SK-N-SH (cell line): ENCODE measurements around the gene TANC1. TPM values are rescaled to one million over a fixed set of nuclear protein-coding genes. Genes with fewer than 3 reads are reported as not detected.

Experiments
- CTCF ChIA-PET: fragments of 300-600, 350-600 bp; formaldehyde crosslinking; extraction: SDS; loops from one replicate; lab custom pipeline; 2021; lab: Yijun Ruan, JAX
- POLR2A ChIA-PET: fragments of 350-600 bp; sonication (Branson Sonifier 250); formaldehyde crosslinking; extraction: SDS; loops from one replicate; lab custom pipeline; 2020; ENCODE audit warnings: antibody characterized with exemption, inconsistent platforms; lab: Yijun Ruan, JAX
- DNase-seq: peaks from one replicate; pipeline ENCODE4 v3.0.0; 2012
- H2AFZ ChIP-seq: fragments of 200-600 bp; sonication (generic); 2 replicates; pipeline ENCODE4 v1.8.1; 2016; ENCODE audit warnings: antibody characterized with exemption, mild to moderate bottlenecking, low read depth
- H3F3A ChIP-seq: fragments of 200-600 bp; sonication (generic); replicated peaks from 2 replicates; pipeline ENCODE3; 2016; ENCODE audit warnings: antibody characterized with exemption, mild to moderate bottlenecking; ENCODE audit not compliant: insufficient read depth
- H3K27ac ChIP-seq, 2 experiments: fragments of 200-500 bp in 1 of 2; fragments of 200-600 bp in 1 of 2; sonication (Bioruptor generic) in 1 of 2; sonication (generic), shearing (Covaris generic) in 1 of 2; 2 replicates each; pipeline versions ENCODE4 v1.5.1 to v1.6.1; 2014 to 2016; ENCODE audit warnings: low read depth in 2 of 2, inconsistent platforms in 1 of 2, low read length in 1 of 2, mild to moderate bottlenecking in 1 of 2, mixed read lengths in 1 of 2
- H3K27me3 ChIP-seq: fragments of 200-600 bp; sonication (generic), shearing (Covaris generic); 2 replicates; pipeline ENCODE4 v1.6.1; 2016; ENCODE audit warnings: mixed run types; ENCODE audit not compliant: insufficient read depth
- H3K36me3 ChIP-seq, 2 experiments: fragments of 200-500 bp in 1 of 2; fragments of 200-600 bp in 1 of 2; sonication (Bioruptor generic) in 1 of 2; sonication (generic) in 1 of 2; replicated peaks in 1 of 2; 2 replicates each; pipeline versions ENCODE3 to v1.5.1; 2014 to 2016; ENCODE audit warnings: low read length in 1 of 2, mild to moderate bottlenecking in 1 of 2; ENCODE audit not compliant: insufficient read depth in 2 of 2, control insufficient read depth in 1 of 2
- H3K4me1 ChIP-seq, 2 experiments: fragments of 200-500 bp in 1 of 2; fragments of 200-600 bp in 1 of 2; sonication (Bioruptor generic) in 1 of 2; sonication (generic), shearing (Covaris generic) in 1 of 2; 2 replicates each; pipeline versions ENCODE4 v1.5.1 to v1.6.1; 2014 to 2016; ENCODE audit warnings: low read depth in 1 of 2, low read length in 1 of 2, mixed run types in 1 of 2; ENCODE audit not compliant: insufficient read depth in 2 of 2, control insufficient read depth in 1 of 2
- H3K4me2 ChIP-seq: fragments of 200-600 bp; sonication (generic), shearing (Covaris generic); 2 replicates; pipeline ENCODE4 v1.6.1; 2017; ENCODE audit warnings: mixed run types
- H3K4me3 ChIP-seq, 2 experiments: fragments of 200-500 bp in 1 of 2; fragments of 200-600 bp in 1 of 2; sonication (Bioruptor generic) in 1 of 2; sonication (generic), shearing (Covaris generic) in 1 of 2; 2 replicates each; pipeline versions ENCODE4 v1.5.1 to v1.8.1; 2014 to 2016; ENCODE audit warnings: low read depth in 2 of 2, inconsistent platforms in 1 of 2, low read length in 1 of 2, mild to moderate bottlenecking in 1 of 2, mixed read lengths in 1 of 2, moderate library complexity in 1 of 2
- H3K79me2 ChIP-seq: fragments of 200-600 bp; sonication (generic); 2 replicates; pipeline ENCODE4 v1.8.1; 2017; ENCODE audit warnings: mild to moderate bottlenecking; ENCODE audit not compliant: insufficient read depth
- H3K9ac ChIP-seq: fragments of 200-600 bp; sonication (generic); 2 replicates; pipeline ENCODE4 v1.6.1; 2017; ENCODE audit warnings: mixed run types
- H3K9me2 ChIP-seq: fragments of 200-600 bp; sonication (generic); 2 replicates; pipeline ENCODE4 v1.6.1; 2017; ENCODE audit warnings: mixed run types
- H3K9me3 ChIP-seq: fragments of 200-600 bp; sonication (generic); 2 replicates; pipeline ENCODE4 v1.6.1; 2017; ENCODE audit warnings: mixed run types, mild to moderate bottlenecking, moderate library complexity
- H4K20me1 ChIP-seq: fragments of 200-600 bp; sonication (generic); 2 replicates; pipeline ENCODE4 v1.6.1; 2017; ENCODE audit warnings: mild to moderate bottlenecking, mixed run types; ENCODE audit not compliant: insufficient read depth
- CHD2 ChIP-seq: fragments of 150-350 bp; IDR thresholded peaks from 2 replicates; pipeline ENCODE4 v1.6.1; 2018; ENCODE audit warnings: low read length; ENCODE audit not compliant: partially characterized antibody
- ELF1 ChIP-seq: IDR thresholded peaks from 2 replicates; pipeline ENCODE4 v1.4.0; 2012
- EP300 ChIP-seq, 2 experiments: IDR thresholded peaks; 2 replicates each; pipeline versions ENCODE4 v1.4.0 to v1.6.1; 2012; ENCODE audit warnings: borderline replicate concordance in 1 of 2, low read depth in 1 of 2, low read length in 1 of 2
- EZH2phosphoT487 ChIP-seq: fragments of 200-600 bp; sonication (generic); IDR thresholded peaks from 2 replicates; pipeline ENCODE4 v1.6.1; 2017; ENCODE audit warnings: low read depth, mixed run types, mild to moderate bottlenecking, antibody characterized with exemption, moderate library complexity, borderline replicate concordance
- FOSL2 ChIP-seq: IDR thresholded peaks from 2 replicates; pipeline ENCODE4 v1.4.0; 2012; ENCODE audit warnings: low read depth, mild to moderate bottlenecking, moderate library complexity, borderline replicate concordance
- GABPA ChIP-seq: IDR thresholded peaks from 2 replicates; pipeline ENCODE4 v1.4.0; 2012; ENCODE audit warnings: low read depth, mild to moderate bottlenecking
- GATA2 ChIP-seq: sonication (generic); formaldehyde crosslinking; IDR thresholded peaks from 2 replicates; pipeline ENCODE4 v1.5.0; 2020; ENCODE audit warnings: mild to moderate bottlenecking, missing genetic modification reagents
- NFIC ChIP-seq: IDR thresholded peaks from 2 replicates; pipeline ENCODE4 v1.4.0; 2012; ENCODE audit warnings: borderline replicate concordance
- NRF1 ChIP-seq: IDR thresholded peaks from 2 replicates; pipeline ENCODE4 v1.6.1; 2012; ENCODE audit warnings: low read depth, mild to moderate bottlenecking, low read length
- POLR2AphosphoS5 ChIP-seq: IDR thresholded peaks from 2 replicates; pipeline ENCODE4 v1.6.1; 2012; ENCODE audit warnings: low read depth, low read length
- RAD21 ChIP-seq: IDR thresholded peaks from 2 replicates; pipeline ENCODE4 v1.6.1; 2012; ENCODE audit warnings: mild to moderate bottlenecking, low read length
- RCOR1 ChIP-seq: fragments of 150-350 bp; IDR thresholded peaks from 2 replicates; pipeline ENCODE4 v1.6.1; 2017; ENCODE audit warnings: antibody characterized with exemption, low read length
- RXRA ChIP-seq: IDR thresholded peaks from 2 replicates; pipeline ENCODE4 v1.4.0; 2012; ENCODE audit warnings: low read depth, mild to moderate bottlenecking, borderline replicate concordance
- TAF1 ChIP-seq: IDR thresholded peaks from 2 replicates; pipeline ENCODE4 v1.6.1; 2012; ENCODE audit warnings: low read depth, mild to moderate bottlenecking, low read length, moderate library complexity, borderline replicate concordance
- TCF12 ChIP-seq: IDR thresholded peaks from 2 replicates; pipeline ENCODE4 v1.4.0; 2012
- TEAD4 ChIP-seq: IDR thresholded peaks from 2 replicates; pipeline ENCODE4 v1.4.0; 2012; ENCODE audit warnings: mild to moderate bottlenecking, borderline replicate concordance; ENCODE audit not compliant: insufficient read depth
- YY1 ChIP-seq: IDR thresholded peaks from 2 replicates; pipeline ENCODE4 v1.4.0; 2012; ENCODE audit warnings: low read depth, mild to moderate bottlenecking
- WGBS: methylation state at CpG from one replicate; pipeline ENCODE4 v1.1.6; 2017; ENCODE audit warnings: low lambda C conversion rate; 5-methylcytosine and 5-hydroxymethylcytosine counted together
- polyA plus RNA-seq, 3 experiments: library from polyadenylated mRNA; depleted of rRNA; stranded (reverse); fragments of >200 nt; gene quantifications; 2 replicates each; pipeline ENCODE4 v1.2.3, GENCODE V29; 2012
- TF ChIP-seq, protein P1 (sequence below): fragments of 200-600 bp; sonication (generic); IDR thresholded peaks from 2 replicates; pipeline ENCODE4 v1.6.1; 2017; ENCODE audit warnings: antibody characterized with exemption, mild to moderate bottlenecking, moderate library complexity
- TF ChIP-seq, protein P2 (sequence below): IDR thresholded peaks from 2 replicates; pipeline ENCODE4; 2012
- TF ChIP-seq, protein P3 (sequence below): fragments of 150-350 bp; IDR thresholded peaks from 2 replicates; pipeline ENCODE4 v1.6.1; 2016; ENCODE audit warnings: mild to moderate bottlenecking, low read depth, low read length

TANC1 gene
- polyA plus RNA-seq, 1 of the 3 experiments (the other 2 are of a cell fraction), result 19.2 TPM

DNA sequence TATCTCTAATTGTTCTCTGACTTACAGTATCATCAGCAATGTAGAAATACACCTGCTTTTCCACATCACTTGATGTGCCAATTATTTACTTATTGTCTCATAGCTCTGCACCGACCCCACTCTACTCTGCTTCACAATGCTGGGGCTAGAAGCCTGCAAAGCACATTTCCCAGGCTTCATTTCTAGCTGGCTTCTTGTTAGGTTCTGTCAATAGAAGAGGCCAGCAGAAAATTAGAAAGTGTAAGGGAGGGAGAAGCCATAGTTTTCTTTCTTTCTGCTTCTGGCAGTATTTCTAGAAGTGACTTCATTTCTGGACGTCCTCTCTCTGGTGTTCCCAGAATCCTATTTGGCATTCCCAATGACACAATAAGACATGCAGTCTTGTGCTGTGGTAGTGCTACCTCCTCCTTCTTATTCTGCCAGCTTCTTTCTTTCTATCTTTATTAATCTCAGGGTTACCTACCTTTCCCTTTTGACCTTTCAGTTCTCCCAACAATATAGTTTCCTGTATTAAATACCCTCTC is 12.5 kb upstream of the TANC1 start (continued):
- TF ChIP-seq, protein P1, sequence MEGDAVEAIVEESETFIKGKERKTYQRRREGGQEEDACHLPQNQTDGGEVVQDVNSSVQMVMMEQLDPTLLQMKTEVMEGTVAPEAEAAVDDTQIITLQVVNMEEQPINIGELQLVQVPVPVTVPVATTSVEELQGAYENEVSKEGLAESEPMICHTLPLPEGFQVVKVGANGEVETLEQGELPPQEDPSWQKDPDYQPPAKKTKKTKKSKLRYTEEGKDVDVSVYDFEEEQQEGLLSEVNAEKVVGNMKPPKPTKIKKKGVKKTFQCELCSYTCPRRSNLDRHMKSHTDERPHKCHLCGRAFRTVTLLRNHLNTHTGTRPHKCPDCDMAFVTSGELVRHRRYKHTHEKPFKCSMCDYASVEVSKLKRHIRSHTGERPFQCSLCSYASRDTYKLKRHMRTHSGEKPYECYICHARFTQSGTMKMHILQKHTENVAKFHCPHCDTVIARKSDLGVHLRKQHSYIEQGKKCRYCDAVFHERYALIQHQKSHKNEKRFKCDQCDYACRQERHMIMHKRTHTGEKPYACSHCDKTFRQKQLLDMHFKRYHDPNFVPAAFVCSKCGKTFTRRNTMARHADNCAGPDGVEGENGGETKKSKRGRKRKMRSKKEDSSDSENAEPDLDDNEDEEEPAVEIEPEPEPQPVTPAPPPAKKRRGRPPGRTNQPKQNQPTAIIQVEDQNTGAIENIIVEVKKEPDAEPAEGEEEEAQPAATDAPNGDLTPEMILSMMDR, result no peak

DNA sequence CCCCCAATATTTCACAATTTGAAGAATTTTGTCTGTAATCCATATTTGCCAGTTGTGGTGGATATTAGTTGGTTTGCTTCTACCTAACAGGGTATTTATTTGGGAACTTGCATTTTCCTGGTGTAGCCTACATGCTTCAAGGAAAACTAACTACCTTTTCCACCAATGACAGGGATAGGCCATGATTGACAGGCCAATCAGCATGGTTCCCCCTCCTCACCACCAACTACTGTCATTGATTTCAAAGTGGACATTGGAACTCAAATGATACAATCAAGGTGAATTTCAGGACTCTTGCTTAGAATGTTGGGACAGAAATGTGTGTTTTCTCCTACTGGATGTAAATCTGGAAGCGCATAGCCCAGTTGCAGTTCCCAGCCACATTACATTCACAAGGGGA is 10.1 kb upstream of the TANC1 start:
- WGBS, result 92% methylated on average over 1 of the region's 1 CpG
- Histone ChIP-seq H3K79me2 (no peaks in the 10 kb centered on the region), H3K27me3 (no peaks in the 10 kb centered on the region), H3K36me3 (no peaks in the 10 kb centered on the region), H3F3A (peaks cover 8% of the 10 kb centered on the region), H3K27ac (no peak overlapping the region), H3K4me1 (peaks cover 10 to 12% of the 10 kb centered on the region in 2 experiments; a peak in 3 of 4 replicates), H3K4me2 (no peak overlapping the region), H2AFZ (no peak overlapping the region), H3K9me3 (no peaks in the 10 kb centered on the region), H4K20me1 (no peaks in the 10 kb centered on the region), H3K9me2 (no peaks in the 10 kb centered on the region), H3K4me3 (no peak overlapping the region), H3K9ac (no peak overlapping the region)
- CTCF ChIA-PET, result interaction anchor here (1.2 kb wide), 1 partner anchor 92 kb away, joined by 3 read pairs; no protein-coding TSS in a partner anchor
- POLR2A ChIA-PET, result no interaction called here
- no peak for TF ChIP-seq YY1
- TF ChIP-seq RAD21, result no peak
- TF ChIP-seq, protein P2, sequence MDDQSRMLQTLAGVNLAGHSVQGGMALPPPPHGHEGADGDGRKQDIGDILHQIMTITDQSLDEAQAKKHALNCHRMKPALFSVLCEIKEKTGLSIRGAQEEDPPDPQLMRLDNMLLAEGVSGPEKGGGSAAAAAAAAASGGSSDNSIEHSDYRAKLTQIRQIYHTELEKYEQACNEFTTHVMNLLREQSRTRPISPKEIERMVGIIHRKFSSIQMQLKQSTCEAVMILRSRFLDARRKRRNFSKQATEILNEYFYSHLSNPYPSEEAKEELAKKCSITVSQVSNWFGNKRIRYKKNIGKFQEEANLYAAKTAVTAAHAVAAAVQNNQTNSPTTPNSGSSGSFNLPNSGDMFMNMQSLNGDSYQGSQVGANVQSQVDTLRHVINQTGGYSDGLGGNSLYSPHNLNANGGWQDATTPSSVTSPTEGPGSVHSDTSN, result no peak
- TF ChIP-seq, protein P3, sequence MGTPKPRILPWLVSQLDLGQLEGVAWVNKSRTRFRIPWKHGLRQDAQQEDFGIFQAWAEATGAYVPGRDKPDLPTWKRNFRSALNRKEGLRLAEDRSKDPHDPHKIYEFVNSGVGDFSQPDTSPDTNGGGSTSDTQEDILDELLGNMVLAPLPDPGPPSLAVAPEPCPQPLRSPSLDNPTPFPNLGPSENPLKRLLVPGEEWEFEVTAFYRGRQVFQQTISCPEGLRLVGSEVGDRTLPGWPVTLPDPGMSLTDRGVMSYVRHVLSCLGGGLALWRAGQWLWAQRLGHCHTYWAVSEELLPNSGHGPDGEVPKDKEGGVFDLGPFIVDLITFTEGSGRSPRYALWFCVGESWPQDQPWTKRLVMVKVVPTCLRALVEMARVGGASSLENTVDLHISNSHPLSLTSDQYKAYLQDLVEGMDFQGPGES, result no peak
- TF ChIP-seq, protein P1, result no peak
- no peak for TF ChIP-seq NFIC
- TF ChIP-seq NRF1, result no peak
- no peak for TF ChIP-seq RXRA
- no peak for TF ChIP-seq GABPA
- TF ChIP-seq EP300 (IDR thresholded peaks at IDR 0.05; ENCODE audit: borderline replicate concordance in 1 of 2, low read depth in 1 of 2, low read length in 1 of 2), result no peak
- no peak for TF ChIP-seq POLR2AphosphoS5
- TF ChIP-seq GATA2, result no peak
- no peak for TF ChIP-seq TAF1
- TF ChIP-seq TEAD4, result no peak
- no peak for TF ChIP-seq RCOR1
- TF ChIP-seq TCF12, result no peak
- no peak for TF ChIP-seq CHD2
- no peak for TF ChIP-seq ELF1
- TF ChIP-seq EZH2phosphoT487, result no peak
- no peak for TF ChIP-seq FOSL2
- DNase-seq, result no peak
